H1 (cell line): ENCODE results near the gene APBA2.

Experiments
- EZH2 ChIP-seq: fragments of 200-600 bp; sonication (generic); IDR thresholded peaks from 2 replicates; pipeline ENCODE4 v1.7.1; 2012; ENCODE audit warnings: low read depth, mild to moderate bottlenecking, moderate library complexity, low read length, inconsistent platforms; ENCODE audit not compliant: severe bottlenecking
- HDAC2 ChIP-seq, 2 experiments: fragments of 300-600 bp in 1 of 2; sonication (generic) in 1 of 2; IDR thresholded peaks; 2 replicates each; pipeline ENCODE4 v1.6.1; 2011 to 2012; ENCODE audit warnings: low read depth in 2 of 2, low read length in 2 of 2, mild to moderate bottlenecking in 2 of 2, moderate library complexity in 2 of 2, borderline replicate concordance in 1 of 2, inconsistent platforms in 1 of 2
- POLR2A ChIP-seq, 2 experiments: IDR thresholded peaks; 1 replicate in 1 of 2; 2 replicates in 1 of 2; pipeline ENCODE4 v1.6.1; 2011; ENCODE audit warnings: low read depth in 2 of 2, low read length in 2 of 2, mild to moderate bottlenecking in 2 of 2; ENCODE audit errors: control extremely low read depth in 1 of 2
- RFX5 ChIP-seq: IDR thresholded peaks from 2 replicates; pipeline ENCODE4 v1.6.1; 2011; ENCODE audit warnings: low read depth, low read length, improper control_type of control experiment, borderline replicate concordance
- RNF2 ChIP-seq: fragments of 200-900, 300-1000 bp; sonication (generic); IDR thresholded peaks from 2 replicates; pipeline ENCODE4 v1.7.1; 2016; ENCODE audit warnings: borderline replicate concordance, low read depth, mild to moderate bottlenecking, antibody characterized with exemption, low read length; ENCODE audit not compliant: poor library complexity, severe bottlenecking; ENCODE audit errors: missing control alignments
- SP1 ChIP-seq: IDR thresholded peaks from 2 replicates; pipeline ENCODE4 v1.6.1; 2011; ENCODE audit warnings: low read depth, low read length
- TF ChIP-seq, protein P1 (sequence below), 3 experiments: IDR thresholded peaks; 1 replicate in 2 of 3; 2 replicates in 1 of 3; pipeline versions ENCODE4 v1.5.1 to v1.6.1; 2011; ENCODE audit warnings: low read length in 3 of 3, mild to moderate bottlenecking in 3 of 3, inconsistent platforms in 2 of 3, low read depth in 1 of 3, moderate library complexity in 1 of 3; ENCODE audit not compliant: insufficient read depth in 1 of 3; ENCODE audit errors: control extremely low read depth in 1 of 3
- TF ChIP-seq, protein P2 (sequence below): IDR thresholded peaks from 2 replicates; pipeline ENCODE4 v1.6.1; 2011; ENCODE audit warnings: low read depth, mild to moderate bottlenecking, low read length; ENCODE audit not compliant: insufficient read depth

DNA sequence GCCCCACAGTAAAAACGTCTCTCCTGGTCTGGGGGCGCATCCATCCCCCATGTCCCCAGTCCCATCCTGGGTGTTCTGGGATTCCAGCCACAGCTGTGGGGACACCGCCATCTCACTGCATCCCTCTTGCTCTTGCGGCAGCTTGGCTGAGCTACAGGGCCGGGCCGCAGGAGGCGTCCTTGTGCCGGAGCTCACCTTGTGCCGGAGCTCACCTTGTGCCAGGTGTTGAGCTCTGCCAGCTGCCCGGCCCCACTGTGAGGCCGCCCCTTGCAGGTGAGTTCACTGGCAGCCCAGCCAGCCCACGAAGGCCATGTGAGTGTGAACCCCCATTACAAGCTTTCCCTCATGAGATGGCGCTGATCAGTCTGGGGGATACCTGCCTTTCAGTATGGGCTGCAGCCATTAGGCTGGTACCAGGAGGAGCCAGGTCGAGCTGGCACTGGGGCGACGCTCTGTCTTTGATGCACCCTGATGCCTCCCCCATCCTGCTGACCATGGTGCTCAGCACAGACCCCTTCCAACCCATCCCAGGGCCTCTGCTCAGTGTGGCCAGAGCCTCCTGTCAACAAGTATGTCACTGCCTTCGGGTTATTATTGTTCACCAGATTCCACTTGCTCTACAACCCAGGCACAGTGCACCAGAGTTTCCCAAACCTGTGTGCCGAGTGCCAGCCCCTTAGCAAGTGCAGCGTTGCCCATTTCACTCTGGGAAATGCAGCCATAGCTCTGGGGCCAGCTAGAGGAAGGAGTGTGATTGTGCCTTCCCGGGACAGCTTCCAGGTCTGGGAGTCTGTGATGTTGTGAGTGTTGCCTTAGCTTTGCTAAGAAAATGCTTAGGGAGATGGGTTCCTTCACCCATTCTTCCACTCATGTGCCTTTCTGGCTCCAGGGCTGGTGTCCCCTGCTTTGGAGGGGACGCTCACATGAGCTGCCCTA, 105.7 kb downstream of the APBA2 start:
- TF ChIP-seq, protein P1, sequence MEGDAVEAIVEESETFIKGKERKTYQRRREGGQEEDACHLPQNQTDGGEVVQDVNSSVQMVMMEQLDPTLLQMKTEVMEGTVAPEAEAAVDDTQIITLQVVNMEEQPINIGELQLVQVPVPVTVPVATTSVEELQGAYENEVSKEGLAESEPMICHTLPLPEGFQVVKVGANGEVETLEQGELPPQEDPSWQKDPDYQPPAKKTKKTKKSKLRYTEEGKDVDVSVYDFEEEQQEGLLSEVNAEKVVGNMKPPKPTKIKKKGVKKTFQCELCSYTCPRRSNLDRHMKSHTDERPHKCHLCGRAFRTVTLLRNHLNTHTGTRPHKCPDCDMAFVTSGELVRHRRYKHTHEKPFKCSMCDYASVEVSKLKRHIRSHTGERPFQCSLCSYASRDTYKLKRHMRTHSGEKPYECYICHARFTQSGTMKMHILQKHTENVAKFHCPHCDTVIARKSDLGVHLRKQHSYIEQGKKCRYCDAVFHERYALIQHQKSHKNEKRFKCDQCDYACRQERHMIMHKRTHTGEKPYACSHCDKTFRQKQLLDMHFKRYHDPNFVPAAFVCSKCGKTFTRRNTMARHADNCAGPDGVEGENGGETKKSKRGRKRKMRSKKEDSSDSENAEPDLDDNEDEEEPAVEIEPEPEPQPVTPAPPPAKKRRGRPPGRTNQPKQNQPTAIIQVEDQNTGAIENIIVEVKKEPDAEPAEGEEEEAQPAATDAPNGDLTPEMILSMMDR (IDR thresholded peaks at IDR 0.05; ENCODE audit: control extremely low read depth in 1 of 3, insufficient read depth in 1 of 3, low read depth in 1 of 3, low read length in 3 of 3): no peak
- TF ChIP-seq, protein P2, sequence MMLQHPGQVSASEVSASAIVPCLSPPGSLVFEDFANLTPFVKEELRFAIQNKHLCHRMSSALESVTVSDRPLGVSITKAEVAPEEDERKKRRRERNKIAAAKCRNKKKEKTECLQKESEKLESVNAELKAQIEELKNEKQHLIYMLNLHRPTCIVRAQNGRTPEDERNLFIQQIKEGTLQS: no peak
- TF ChIP-seq RNF2 (no peak), EZH2 (no peak), POLR2A (IDR thresholded peaks at IDR 0.05; ENCODE audit: control extremely low read depth in 1 of 2, low read depth in 2 of 2, low read length in 2 of 2) (no peak), HDAC2 (IDR thresholded peaks at IDR 0.05; ENCODE audit: borderline replicate concordance in 1 of 2, low read depth in 2 of 2, low read length in 2 of 2) (no peak), SP1 (no peak), RFX5 (no peak)
